Stimulated activated CD4-positive, alpha-beta T cell treated with anti-CD3 and anti-CD28 coated beads, Interleukin-12 subunit alpha, Interleukin-12 subunit beta, amount 100 ng/mL, for 4 hours (primary cell): ENCODE measurements around the gene LPIN2.
"Not testable (repeated sequence)": the region's sequence is repeated elsewhere in the genome, so short reads cannot be mapped to it uniquely, and the experiment has no call there.

ENCODE experiments used
- DNase-seq: peaks from one replicate; pipeline ENCODE4 v3.0.0-alpha.2; 2020

Gene LPIN2

GRCh38 chr18:3013024-3013804, at the start of gene LPIN2:
LPIN2 (minus strand) TSS chr18:3013144; CDS start chr18:2960840, 52,304 bp downstream.
- peak; percentile 93 for DNase-seq

DNA sequence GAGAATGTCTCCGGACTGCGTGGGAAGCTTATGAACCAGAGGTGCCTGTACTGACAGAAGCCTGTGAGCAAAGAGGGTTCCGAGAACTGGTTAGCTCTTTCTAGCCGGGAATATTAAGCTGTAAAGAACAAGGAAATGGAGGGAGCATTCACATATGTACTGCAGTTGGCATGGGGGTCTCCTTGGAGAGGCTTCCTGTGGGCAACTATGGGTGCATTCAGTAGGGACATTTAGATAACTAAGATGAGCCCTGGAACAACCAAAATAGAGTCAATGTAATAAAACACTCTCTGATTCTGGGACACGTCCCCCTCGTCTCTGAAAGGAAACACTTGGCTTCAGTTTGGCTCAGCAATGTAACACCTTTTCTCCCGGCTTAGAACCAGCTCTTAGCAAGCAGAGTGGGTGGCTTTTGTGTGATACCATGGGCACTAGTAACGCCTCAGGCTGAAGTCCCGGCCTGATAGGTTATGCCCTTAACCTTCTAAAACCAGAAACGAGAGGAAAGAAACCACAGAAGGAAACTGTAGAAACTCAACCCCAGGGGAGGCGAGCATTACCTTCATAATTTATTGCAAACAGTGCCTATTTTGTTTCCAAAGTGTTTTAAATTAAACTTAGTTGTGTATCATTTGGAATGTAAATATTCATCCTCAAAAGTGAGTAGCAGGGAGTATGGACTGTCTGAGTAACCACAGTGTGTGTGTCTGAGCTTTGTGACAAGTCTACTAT, 48.8 kb upstream of the LPIN2 start:
- DNase-seq = peak; percentile 25

DNA sequence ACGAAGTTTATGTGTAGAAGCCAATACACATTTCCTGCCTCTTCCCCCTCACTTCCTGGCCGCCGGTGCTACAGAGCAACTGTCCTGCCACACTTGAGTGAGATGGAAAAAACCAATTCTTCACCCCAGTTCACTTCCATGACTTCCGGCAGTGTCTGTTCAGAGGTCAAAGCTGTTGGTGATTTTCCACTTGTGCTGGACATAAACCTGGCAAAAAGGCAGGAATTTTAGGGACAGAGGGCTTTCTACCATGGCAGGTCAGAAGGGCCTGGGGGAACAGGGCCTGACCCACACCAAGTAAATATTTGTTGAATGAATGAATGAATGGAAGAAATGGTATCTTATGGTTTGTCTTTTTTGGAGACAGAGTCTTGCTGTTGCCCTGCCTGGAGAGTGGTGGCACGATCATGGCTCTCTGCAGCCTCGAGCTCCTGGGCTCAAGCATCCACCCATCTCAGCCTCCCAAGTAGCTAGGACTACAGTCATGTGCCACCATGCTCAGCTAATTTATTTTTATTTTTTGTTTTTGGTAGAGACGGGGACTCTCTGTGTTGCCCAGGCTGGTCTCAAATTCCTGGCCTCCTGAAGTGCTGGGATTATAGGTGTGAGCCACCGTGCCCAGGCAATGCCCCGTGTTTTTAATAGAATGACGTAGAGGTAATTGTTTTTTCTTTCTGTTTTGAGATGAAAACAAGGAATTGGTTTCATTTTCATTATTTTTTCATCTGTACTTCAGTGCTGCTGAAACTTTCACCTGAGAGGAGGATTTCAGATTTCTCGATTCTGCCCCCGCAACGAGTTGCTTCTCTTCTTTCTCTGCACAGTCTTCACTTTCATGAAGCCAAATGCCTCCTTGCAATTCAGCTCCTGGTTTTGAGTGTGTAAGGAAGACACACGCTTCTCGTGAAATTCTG, 48.0 kb upstream of the LPIN2 start:
- DNase-seq = peak; percentile 27

DNA sequence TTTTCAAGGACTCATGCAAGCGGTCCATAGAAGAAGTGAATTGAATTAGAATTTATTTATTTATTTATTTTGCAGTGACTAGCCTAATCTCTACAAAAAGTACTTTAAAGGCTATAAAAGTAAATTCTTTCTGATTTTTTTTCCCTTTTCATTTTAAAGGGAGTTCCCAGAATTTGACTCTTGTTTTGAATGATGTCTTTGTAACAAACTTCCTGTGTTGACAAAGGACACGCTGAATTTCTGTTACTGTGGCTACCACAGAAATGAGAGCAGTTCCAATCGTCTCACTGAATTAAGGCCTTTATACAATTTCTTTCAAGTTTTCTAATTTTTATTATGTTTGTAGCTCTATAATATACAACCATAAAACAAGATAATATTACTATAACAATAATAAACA, 46.3 kb upstream of the LPIN2 start:
- DNase-seq = no peak

DNA sequence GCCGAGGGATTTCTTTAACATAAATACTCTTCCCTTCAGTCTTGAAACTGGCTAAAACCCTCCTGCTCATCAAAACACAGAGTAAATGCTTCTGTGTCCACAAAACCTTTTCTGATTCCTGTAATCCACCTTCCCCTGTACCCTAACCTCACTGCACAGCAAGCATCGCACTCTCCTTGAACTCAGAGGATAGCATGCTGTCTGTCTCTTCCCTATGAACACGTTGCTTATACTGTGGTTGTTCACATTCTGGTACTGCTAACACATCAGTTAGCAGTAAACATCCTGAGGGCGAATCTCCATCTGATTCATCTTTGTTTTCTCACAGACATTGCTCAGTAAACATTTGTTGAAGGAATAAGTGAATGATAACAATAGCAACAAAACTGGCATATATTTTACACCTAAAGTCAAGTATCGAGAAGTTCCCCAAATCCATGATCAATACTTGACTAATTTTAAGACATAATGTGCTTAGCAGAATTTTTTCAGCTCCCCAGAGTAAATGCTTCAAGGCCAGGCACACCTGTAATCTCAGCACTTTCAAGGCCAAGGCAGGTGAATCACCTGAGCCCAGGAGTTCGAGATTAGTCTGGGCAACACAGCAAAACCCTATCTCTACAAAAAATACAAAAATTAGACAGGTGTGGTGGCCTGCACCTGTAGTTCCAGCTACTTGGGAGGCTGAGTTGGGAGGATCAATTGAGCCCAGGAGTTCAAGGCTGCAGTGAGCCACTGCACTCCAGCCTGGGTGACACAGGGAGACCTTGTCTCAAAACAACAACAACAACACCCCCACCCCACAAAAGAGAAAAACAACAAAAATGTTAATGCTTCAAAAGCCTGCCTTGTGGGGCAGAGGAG, 45.6 kb upstream of the LPIN2 start:
- no peak for DNase-seq

- no peak for DNase-seq
Measured at GRCh38 chr18:3057526-3057925, 44.6 kb upstream of the LPIN2 start.

DNA sequence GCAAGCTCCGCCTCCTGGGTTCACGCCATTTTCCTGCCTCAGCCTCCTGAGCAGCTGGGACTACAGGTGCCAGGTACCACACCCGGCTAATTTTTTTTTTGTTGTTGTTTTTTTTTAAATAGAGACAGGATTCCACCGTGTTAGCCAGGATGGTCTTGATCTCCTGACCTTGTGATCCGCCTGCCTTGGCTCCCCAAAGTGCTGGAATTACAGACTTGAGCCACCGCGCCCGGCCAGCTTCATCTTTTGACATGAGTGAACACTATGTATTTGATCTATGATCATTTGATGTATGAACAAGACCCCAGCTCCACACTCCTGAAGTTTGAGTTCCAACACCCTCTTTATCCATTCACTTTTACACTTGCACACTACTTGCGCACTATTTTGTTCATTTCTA, 43.4 kb upstream of the LPIN2 start:
- no peak for DNase-seq

GRCh38 chr18:3055816-3056215, 42.9 kb upstream of the LPIN2 start:
- DNase-seq = no peak

DNA sequence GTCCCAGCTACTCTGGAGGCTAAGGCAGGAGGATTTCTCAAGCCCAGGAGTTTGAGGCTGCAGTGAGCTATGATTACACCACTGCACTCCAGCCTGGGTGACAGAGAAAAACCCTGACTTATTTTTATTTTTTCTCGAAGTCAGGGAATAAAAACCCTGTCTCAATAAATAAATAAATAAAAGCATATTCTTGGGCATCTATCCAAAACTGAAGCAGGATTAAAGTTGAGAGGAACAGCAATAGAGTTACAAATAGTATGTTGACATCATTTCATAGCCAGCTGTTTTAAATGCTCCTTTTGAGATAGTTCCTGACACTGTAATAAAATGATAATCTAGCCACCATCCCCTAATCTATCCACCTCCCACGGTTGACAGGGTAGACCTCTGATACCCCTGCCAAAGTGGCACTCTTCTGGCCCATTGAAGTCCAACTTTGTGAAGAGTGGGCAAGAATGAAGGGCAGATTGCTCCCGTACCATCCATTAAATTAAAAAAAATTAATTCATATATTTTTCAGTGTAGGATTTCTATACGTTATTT, 42.3 kb upstream of the LPIN2 start:
- DNase-seq = no peak

- DNase-seq = no peak
Measured at GRCh38 chr18:3054780-3055179, 41.8 kb upstream of the LPIN2 start.

GRCh38 chr18:3054214-3054613, 41.3 kb upstream of the LPIN2 start:
- DNase-seq = no peak

- no peak for DNase-seq
Measured at GRCh38 chr18:3053081-3053480, 40.1 kb upstream of the LPIN2 start.

GRCh38 chr18:3052411-3052758, 39.4 kb upstream of the LPIN2 start:
- no peak for DNase-seq

DNA sequence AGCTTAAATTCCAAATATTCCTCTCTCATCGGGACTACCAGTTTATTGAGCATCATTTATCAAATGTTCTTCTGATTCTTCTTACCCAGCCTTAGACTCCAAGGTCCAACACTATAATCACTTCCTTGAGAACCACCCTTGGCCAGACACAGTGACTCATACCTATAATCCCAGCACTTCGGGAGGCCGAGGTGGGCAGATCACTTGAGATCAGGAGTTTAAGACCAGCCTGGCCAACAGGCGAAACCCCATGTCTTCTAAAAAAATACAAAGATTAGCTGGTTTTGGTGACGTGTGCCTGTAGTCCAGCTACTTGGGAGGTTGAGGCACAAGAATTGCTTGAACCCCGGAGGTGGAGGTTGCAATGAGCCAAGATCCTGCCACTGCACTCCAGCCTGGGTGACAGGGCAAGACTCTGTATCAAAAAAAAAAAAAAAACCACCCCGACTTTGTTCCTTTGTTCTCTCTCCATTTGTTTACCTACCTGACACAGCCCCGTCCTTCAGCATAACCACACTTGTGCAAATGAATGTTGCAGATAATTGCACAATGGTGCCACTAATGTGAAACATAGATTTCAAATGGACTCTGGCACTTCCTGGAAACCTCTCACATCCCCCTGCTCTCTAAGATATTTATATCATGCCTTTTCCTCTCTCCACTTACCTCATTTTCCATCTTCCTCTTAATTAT, 38.9 kb upstream of the LPIN2 start:
- DNase-seq = no peak

DNA sequence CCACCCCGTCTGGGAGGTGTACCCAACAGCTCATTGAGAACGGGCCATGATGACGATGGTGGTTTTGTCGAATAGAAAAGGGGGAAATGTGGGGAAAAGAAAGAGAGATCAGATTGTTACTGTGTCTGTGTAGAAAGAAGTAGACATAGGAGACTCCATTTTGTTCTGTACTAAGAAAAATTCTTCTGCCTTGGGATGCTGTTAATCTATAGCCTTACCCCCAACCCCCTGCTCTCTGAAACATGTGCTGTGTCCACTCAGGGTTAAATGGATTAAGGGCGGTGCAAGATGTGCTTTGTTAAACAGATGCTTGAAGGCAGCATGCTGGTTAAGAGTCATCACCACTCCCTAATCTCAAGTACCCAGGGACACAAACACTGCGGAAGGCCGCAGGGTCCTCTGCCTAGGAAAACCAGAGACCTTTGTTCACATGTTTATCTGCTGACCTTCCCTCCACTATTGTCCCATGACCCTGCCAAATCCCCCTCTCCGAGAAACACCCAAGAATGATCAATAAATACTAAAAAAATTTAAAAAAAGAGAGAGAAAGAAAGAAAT, 37.0 kb upstream of the LPIN2 start:
- DNase-seq = not testable (repeated sequence)

- DNase-seq = no peak
Measured at GRCh38 chr18:3048820-3049349, 35.9 kb upstream of the LPIN2 start.

DNA sequence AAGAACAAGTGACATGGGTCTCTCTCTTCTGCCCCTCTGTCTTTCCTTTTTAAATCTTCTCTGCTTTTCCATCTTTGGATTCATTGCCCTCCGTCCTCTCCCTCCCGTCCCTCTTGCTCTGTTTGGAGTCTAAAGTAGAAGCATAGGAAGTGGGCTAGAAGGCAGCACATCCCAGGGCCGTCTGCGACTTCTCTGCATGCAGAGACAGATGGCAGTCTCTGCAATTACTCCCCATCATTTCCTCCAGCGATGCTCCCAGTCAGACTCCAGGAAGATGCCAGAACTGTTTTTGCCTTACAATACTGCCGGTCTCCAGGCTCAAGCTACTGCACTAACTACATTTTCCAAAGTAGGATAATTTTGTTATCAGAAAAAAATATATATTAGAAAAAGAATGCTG, 35.2 kb upstream of the LPIN2 start:
- no peak for DNase-seq

GRCh38 chr18:3046216-3046808, 33.4 kb upstream of the LPIN2 start:
- no peak for DNase-seq

GRCh38 chr18:3044931-3045698, 32.2 kb upstream of the LPIN2 start:
- DNase-seq = no peak

DNA sequence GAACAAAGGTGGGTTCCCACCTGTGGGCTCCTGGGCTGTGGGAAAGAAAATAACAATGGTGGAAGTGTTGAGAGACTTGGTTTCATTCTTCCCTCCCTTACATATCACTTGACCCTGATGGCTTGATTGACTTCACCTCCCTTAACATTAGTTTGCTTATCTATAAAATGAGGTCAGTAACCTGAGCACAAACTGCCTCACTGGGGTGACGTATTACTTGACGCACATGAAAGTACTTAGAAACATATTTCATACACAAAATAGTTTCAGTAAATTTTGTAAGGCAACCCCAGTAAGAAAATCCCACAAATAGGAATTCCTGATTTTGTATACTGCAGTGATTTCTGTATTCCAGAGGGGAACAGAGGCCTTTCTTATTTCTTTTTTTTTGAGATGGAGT, 29.4 kb upstream of the LPIN2 start:
- DNase-seq = no peak
